CD4-positive, alpha-beta T cell (primary cell): ENCODE data around the gene ALKBH3. TPM values are rescaled to one million over a fixed set of nuclear protein-coding genes. Genes with fewer than 3 reads are reported as not detected.

Experiments used
- ATAC-seq: fragments of 200-7000 bp; cut with Tn5 transposase; one replicate; pipeline ENCODE4 v1.10.0; 2022; ENCODE audit warnings: mild to moderate bottlenecking; ENCODE audit not compliant: poor library complexity
- CTCF ChIA-PET: fragments of 350-600 bp; sonication (Branson Sonifier 250); formaldehyde crosslinking; loops from one replicate; lab custom pipeline; 2021; ENCODE audit warnings: antibody characterized with exemption, inconsistent platforms; lab: Charles Lee
- POLR2A ChIA-PET: fragments of 350-600 bp; sonication (Branson Sonifier 250); formaldehyde crosslinking; loops from one replicate; lab custom pipeline; 2021; ENCODE audit warnings: antibody characterized with exemption, inconsistent platforms; lab: Charles Lee
- DNase-seq, 14 experiments: peaks; one replicate each; pipeline ENCODE4 v3.0.0-alpha.2; 2013 to 2020; ENCODE audit warnings: mixed read lengths in 2 of 14
- H3K27ac ChIP-seq, 2 donors: one replicate each; pipeline versions ENCODE4 v1.5.1 to v1.7.0; 2013; ENCODE audit warnings: low read length in 2 of 2, low read depth in 1 of 2, mild to moderate bottlenecking in 1 of 2
- H3K27me3 ChIP-seq, 2 experiments: 1 replicate in 1 of 2; 2 replicates in 1 of 2; pipeline versions ENCODE4 v1.6.1 to v1.7.0; 2013; ENCODE audit warnings: low read length in 2 of 2, control low read depth in 1 of 2, mild to moderate bottlenecking in 1 of 2, moderate library complexity in 1 of 2; ENCODE audit not compliant: insufficient read depth in 2 of 2, control insufficient read depth in 1 of 2
- H3K36me3 ChIP-seq: one replicate; pipeline ENCODE4 v1.6.1; 2013; ENCODE audit warnings: low read length, control low read depth; ENCODE audit not compliant: insufficient read depth
- H3K4me1 ChIP-seq: one replicate; pipeline ENCODE4 v1.6.1; 2013; ENCODE audit warnings: low read length, control low read depth; ENCODE audit not compliant: insufficient read depth
- H3K4me3 ChIP-seq: one replicate; pipeline ENCODE4 v1.5.1; 2013; ENCODE audit warnings: mild to moderate bottlenecking, low read length, moderate library complexity
- H3K9me3 ChIP-seq, 2 experiments: 1 replicate in 1 of 2; 2 replicates in 1 of 2; pipeline versions ENCODE4 v1.6.1 to v1.7.0; 2013; ENCODE audit warnings: low read length in 2 of 2, mild to moderate bottlenecking in 2 of 2, control low read depth in 1 of 2, moderate library complexity in 1 of 2; ENCODE audit not compliant: control insufficient read depth in 1 of 2, insufficient read depth in 1 of 2
- H3K27ac Mint-ChIP-seq: one replicate; pipeline ENCODE4 v1.8.0; 2020; ENCODE audit warnings: mixed read lengths
- H3K27me3 Mint-ChIP-seq: one replicate; pipeline ENCODE4 v1.8.0; 2021; ENCODE audit warnings: mixed read lengths
- H3K36me3 Mint-ChIP-seq: one replicate; pipeline ENCODE4 v1.8.0; 2021; ENCODE audit warnings: low read depth, mixed read lengths
- H3K4me1 Mint-ChIP-seq: one replicate; pipeline ENCODE4 v1.8.0; 2021; ENCODE audit warnings: low read depth, mixed read lengths
- H3K4me3 Mint-ChIP-seq: one replicate; pipeline ENCODE4 v1.8.0; 2020; ENCODE audit warnings: mild to moderate bottlenecking, mixed read lengths
- H3K9me3 Mint-ChIP-seq: one replicate; pipeline ENCODE4 v1.8.0; 2020; ENCODE audit warnings: mixed read lengths
- CTCF ChIP-seq: fragments of 200-600 bp; IDR thresholded peaks from one replicate; pipeline ENCODE4 v1.8.0; 2022; ENCODE audit warnings: antibody characterized with exemption, mild to moderate bottlenecking
- intact Hi-C, 2 experiments: fragments of 100-400 bp; cut with DNase I in 1 of 2; cut with micrococcal nuclease in 1 of 2; formaldehyde crosslinking; loops; one replicate each; pipeline versions ENCODE4 v1.15.1 to v1.9.0; 2023 to 2025; cut with DNase I, micrococcal nuclease
- total RNA-seq, 174 experiments: library from RNA in 2 of 174; stranded (reverse) in 2 of 174; gene quantifications; one replicate each; pipeline ENCODE4 v1.2.3 and lab custom pipeline; 2021 to 2026

The ALKBH3 gene
- total RNA-seq, 2 experiments from 2014 or later: 16.7 to 17.2 TPM

GRCh38 chr11:43924112-43924855 is 43.7 kb downstream of the ALKBH3 start:
- Mint-ChIP-seq H3K4me3 (no peak overlapping the region), H3K27me3 (no peaks in the 10 kb centered on the region), H3K27ac (no peak overlapping the region), H3K9me3 (no peaks in the 10 kb centered on the region), H3K4me1 (no peaks in the 10 kb centered on the region), H3K36me3 (peaks cover 26% of the 10 kb centered on the region)
- peaks cover 0 to 3% of the 10 kb centered on the region in 2 experiments for H3K9me3 ChIP-seq
- CTCF ChIA-PET: no interaction called here
- no peak for TF ChIP-seq CTCF
- no peaks in the 10 kb centered on the region for H3K27me3 ChIP-seq
- H3K4me1 ChIP-seq: no peaks in the 10 kb centered on the region
- ATAC-seq: no peak
- H3K36me3 ChIP-seq: peaks cover 15% of the 10 kb centered on the region
- H3K4me3 ChIP-seq: no peak overlapping the region
- no peak overlapping the region for H3K27ac ChIP-seq
- POLR2A ChIA-PET: no interaction called here
- DNase-seq: no peak
- intact Hi-C loops: no loop called here

- Histone ChIP-seq H3K36me3 (peaks cover 6% of the 10 kb centered on the region), H3K27ac (no peak overlapping the region), H3K4me1 (no peaks in the 10 kb centered on the region), H3K27me3 (no peaks in the 10 kb centered on the region), H3K4me3 (no peak overlapping the region), H3K9me3 (peaks cover 0 to 3% of the 10 kb centered on the region in 2 experiments)
- TF ChIP-seq CTCF: no peak
- no peaks in the 10 kb centered on the region for H3K9me3 Mint-ChIP-seq
- H3K36me3 Mint-ChIP-seq: peaks cover 16% of the 10 kb centered on the region
- no peak for ATAC-seq
- no peak for DNase-seq
- ChIA-PET POLR2A (no interaction called here), CTCF (no interaction called here)
- intact Hi-C loops: no loop called here
- H3K27ac Mint-ChIP-seq: no peak overlapping the region
- no peak overlapping the region for H3K4me3 Mint-ChIP-seq
- H3K4me1 Mint-ChIP-seq: no peaks in the 10 kb centered on the region
- H3K27me3 Mint-ChIP-seq: no peaks in the 10 kb centered on the region
These were observed 44.7 kb downstream of the ALKBH3 start for GRCh38 chr11:43925063-43925931.

GRCh38 chr11:43925932-43926505 is 45.4 kb downstream of the ALKBH3 start:
- H3K4me1 Mint-ChIP-seq: no peaks in the 10 kb centered on the region
- Histone ChIP-seq H3K4me1 (no peaks in the 10 kb centered on the region), H3K27ac (no peak overlapping the region), H3K27me3 (no peaks in the 10 kb centered on the region), H3K9me3 (peaks cover 0 to 3% of the 10 kb centered on the region in 2 experiments), H3K36me3 (no peaks in the 10 kb centered on the region), H3K4me3 (no peak overlapping the region)
- H3K36me3 Mint-ChIP-seq: peaks cover 8% of the 10 kb centered on the region
- DNase-seq: no peak
- H3K4me3 Mint-ChIP-seq: no peak overlapping the region
- intact Hi-C loops: no loop called here
- ChIA-PET CTCF (no interaction called here), POLR2A (no interaction called here)
- no peaks in the 10 kb centered on the region for H3K27me3 Mint-ChIP-seq
- H3K27ac Mint-ChIP-seq: no peak overlapping the region
- no peaks in the 10 kb centered on the region for H3K9me3 Mint-ChIP-seq
- TF ChIP-seq CTCF: no peak
- ATAC-seq: no peak
